Measurements from ENCODE around the gene SLC30A9. TPM values are rescaled to one million over a fixed set of nuclear protein-coding genes. Genes with fewer than 3 reads are reported as not detected.

Gene SLC30A9
- total RNA-seq, 4 donors from 2014 or later: 32.4 to 45.4 (median 34.7) TPM

GRCh38 chr4:41969671-41970070, 20.7 kb upstream of the SLC30A9 start:
- H3K9me3 ChIP-seq: peaks cover 0 to 7% (median 2%) of the 10 kb centered on the region in 4 donors
- H3K4me1 ChIP-seq: no peaks in the 10 kb centered on the region
- H3K27me3 ChIP-seq: no peaks in the 10 kb centered on the region
- H3K27ac ChIP-seq (replicated peaks in 1 of 4): no peak overlapping the region
- no peaks in the 10 kb centered on the region for H3K36me3 ChIP-seq
- DNase-seq (ENCODE audit: extremely low spot score): no peak
- TF ChIP-seq CTCF (IDR thresholded peaks at IDR 0.05) (no peak), POLR2AphosphoS5 (IDR thresholded peaks at IDR 0.05) (no peak)
- no peak overlapping the region for H3K4me3 ChIP-seq
- intact Hi-C loops (cut with DNase I): no loop called here

- intact Hi-C loops (cut with DNase I): no loop called here
- Histone ChIP-seq H3K36me3 (no peaks in the 10 kb centered on the region), H3K27me3 (no peaks in the 10 kb centered on the region), H3K27ac (replicated peaks in 1 of 4) (no peak overlapping the region), H3K4me3 (no peak overlapping the region), H3K9me3 (no peaks in the 10 kb centered on the region), H3K4me1 (no peaks in the 10 kb centered on the region)
- no peak for DNase-seq (ENCODE audit: extremely low spot score)
- 79% methylated on average over 1 of the region's 1 CpG for WGBS
- TF ChIP-seq EP300 (IDR thresholded peaks at IDR 0.05) (no peak), CTCF (IDR thresholded peaks at IDR 0.05) (no peak), POLR2AphosphoS5 (IDR thresholded peaks at IDR 0.05) (no peak), POLR2A (IDR thresholded peaks at IDR 0.05; ENCODE audit: low read depth) (no peak)
Observed at GRCh38 chr4:41975341-41975740, 15.0 kb upstream of the SLC30A9 start.

GRCh38 chr4:41976775-41977516, 13.4 kb upstream of the SLC30A9 start:
- H3K4me3 ChIP-seq: no peak overlapping the region
- H3K36me3 ChIP-seq: no peaks in the 10 kb centered on the region
- no peaks in the 10 kb centered on the region for H3K27me3 ChIP-seq
- 72% methylated on average over 1 of the region's 1 CpG for WGBS
- TF ChIP-seq POLR2A (IDR thresholded peaks at IDR 0.05; ENCODE audit: low read depth) (no peak), CTCF (IDR thresholded peaks at IDR 0.05) (no peak), POLR2AphosphoS5 (IDR thresholded peaks at IDR 0.05) (no peak), EP300 (IDR thresholded peaks at IDR 0.05) (no peak)
- no peaks in the 10 kb centered on the region for H3K4me1 ChIP-seq
- no peak for DNase-seq (ENCODE audit: extremely low spot score)
- H3K27ac ChIP-seq (replicated peaks in 1 of 4): no peak overlapping the region
- intact Hi-C loops (cut with DNase I): no loop called here
- no peaks in the 10 kb centered on the region for H3K9me3 ChIP-seq

- H3K36me3 ChIP-seq: no peaks in the 10 kb centered on the region
- no peak overlapping the region for H3K27ac ChIP-seq (replicated peaks in 1 of 4)
- intact Hi-C loops (cut with DNase I): no loop called here
- no peak overlapping the region for H3K4me3 ChIP-seq
- no peaks in the 10 kb centered on the region for H3K9me3 ChIP-seq
- no peak for TF ChIP-seq EP300 (IDR thresholded peaks at IDR 0.05)
- 48% methylated on average over 3 of the region's 3 CpGs for WGBS
- no peaks in the 10 kb centered on the region for H3K27me3 ChIP-seq
- DNase-seq (ENCODE audit: extremely low spot score): no peak
- H3K4me1 ChIP-seq: no peaks in the 10 kb centered on the region
Observed at GRCh38 chr4:41977709-41978108, 12.6 kb upstream of the SLC30A9 start.

GRCh38 chr4:41981456-41981855, 8.9 kb upstream of the SLC30A9 start, which contains the start of gene DCAF4L1:
DCAF4L1 (plus strand) TSS chr4:41981756; CDS start chr4:41981793, 37 bp downstream.
- no peak for DNase-seq (ENCODE audit: extremely low spot score)
- Histone ChIP-seq H3K27me3 (no peaks in the 10 kb centered on the region), H3K27ac (replicated peaks in 1 of 4) (no peak within 1 kb of the TSS), H3K4me1 (no peaks in the 10 kb centered on the region), H3K9me3 (no peaks in the 10 kb centered on the region), H3K4me3 (no peak within 1 kb of the TSS), H3K36me3 (no peaks in the 10 kb centered on the region)
- intact Hi-C loops (cut with DNase I): no loop called here
- 89% methylated on average over 12 of the region's 12 CpGs for WGBS
- no peak for TF ChIP-seq CTCF (IDR thresholded peaks at IDR 0.05)
- no peak for TF ChIP-seq EP300 (IDR thresholded peaks at IDR 0.05)
- no peak for TF ChIP-seq POLR2A (IDR thresholded peaks at IDR 0.05; ENCODE audit: low read depth)
- TF ChIP-seq POLR2AphosphoS5 (IDR thresholded peaks at IDR 0.05): no peak

All from esophagus muscularis mucosa (tissue), 4 donors.